Measurements from ENCODE around the gene WWOX.

GRCh38 chr16:79194291-79194690 is 1094.8 kb downstream of the WWOX start:
- no peak for TF ChIP-seq CTCF (conservative IDR thresholded peaks at IDR 0.05)
- no peak for TF ChIP-seq EZH2 (IDR thresholded peaks at IDR 0.05; ENCODE audit: low read depth)

Measured in PC-9 (cell line).